GM12891 (cell line): Measurements from ENCODE around the gene CUBN.

Source experiments
- DNase-seq: peaks from one replicate; pipeline ENCODE4 v3.0.0; 2011; ENCODE audit warnings: low spot score; ENCODE audit not compliant: insufficient read length
- FAIRE-seq: peaks from 2 replicates; lab custom pipeline; 2011; peaks lifted over from hg19 to GRCh38; lab: Jason Lieb, UNC
- PAX5 ChIP-seq: IDR thresholded peaks from 2 replicates; pipeline ENCODE4 v1.6.1; 2011; ENCODE audit warnings: low read length, moderate library complexity, mild to moderate bottlenecking; ENCODE audit not compliant: insufficient read depth, severe bottlenecking
- POLR2A ChIP-seq: IDR thresholded peaks from 2 replicates; pipeline ENCODE4 v1.6.1; 2011; ENCODE audit warnings: low read depth, low read length, control low read depth
- POLR2AphosphoS5 ChIP-seq: IDR thresholded peaks from 2 replicates; pipeline ENCODE4 v1.6.1; 2011; ENCODE audit warnings: low read depth, low read length, control low read depth
- POU2F2 ChIP-seq: IDR thresholded peaks from 2 replicates; pipeline ENCODE4 v1.6.1; 2011; ENCODE audit warnings: low read depth, mild to moderate bottlenecking, control low read depth, low read length, moderate library complexity
- SPI1 ChIP-seq: IDR thresholded peaks from 2 replicates; pipeline ENCODE4 v1.6.1; 2011; ENCODE audit warnings: low read depth, low read length, control low read depth
- TAF1 ChIP-seq: IDR thresholded peaks from 2 replicates; pipeline ENCODE4 v1.6.1; 2011; ENCODE audit warnings: low read depth, low read length, control low read depth

Gene CUBN

GRCh38 chr10:17077346-17077781, 52.2 kb downstream of the CUBN start:
- FAIRE-seq (no peak), DNase-seq (no peak)
- TF ChIP-seq PAX5 (no peak), SPI1 (no peak), POU2F2 (no peak), POLR2A (no peak), TAF1 (no peak), POLR2AphosphoS5 (no peak)

GRCh38 chr10:17076626-17077345, 52.8 kb downstream of the CUBN start:
- FAIRE-seq = no peak
- no peak for DNase-seq
- TF ChIP-seq SPI1 (no peak), POLR2A (no peak), PAX5 (no peak), POLR2AphosphoS5 (no peak), POU2F2 (no peak), TAF1 (no peak)

GRCh38 chr10:17075533-17076359, 53.9 kb downstream of the CUBN start:
- no peak for TF ChIP-seq TAF1
- TF ChIP-seq POLR2AphosphoS5 = no peak
- TF ChIP-seq POU2F2 = no peak
- TF ChIP-seq POLR2A = no peak
- TF ChIP-seq PAX5 = no peak
- no peak for TF ChIP-seq SPI1
- FAIRE-seq (no peak), DNase-seq (no peak)

GRCh38 chr10:17074541-17074847, 55.1 kb downstream of the CUBN start:
- TF ChIP-seq POLR2AphosphoS5 (no peak), SPI1 (no peak), PAX5 (no peak), TAF1 (no peak), POLR2A (no peak), POU2F2 (no peak)
- FAIRE-seq = no peak
- DNase-seq = no peak

GRCh38 chr10:17073725-17074540, 55.7 kb downstream of the CUBN start:
- no peak for FAIRE-seq
- DNase-seq = no peak
- TF ChIP-seq SPI1 = no peak
- no peak for TF ChIP-seq PAX5
- TF ChIP-seq POU2F2 = no peak
- TF ChIP-seq POLR2AphosphoS5 = no peak
- no peak for TF ChIP-seq POLR2A
- no peak for TF ChIP-seq TAF1

- TF ChIP-seq PAX5 (no peak), TAF1 (no peak), SPI1 (no peak), POU2F2 (no peak), POLR2A (no peak), POLR2AphosphoS5 (no peak)
- no peak for FAIRE-seq
Measured at GRCh38 chr10:17068953-17069352, 60.7 kb downstream of the CUBN start.

GRCh38 chr10:17067376-17068264, 62.0 kb downstream of the CUBN start:
- DNase-seq = no peak
- no peak for FAIRE-seq
- no peak for TF ChIP-seq SPI1
- TF ChIP-seq PAX5 = no peak
- TF ChIP-seq TAF1 = no peak
- no peak for TF ChIP-seq POU2F2
- TF ChIP-seq POLR2AphosphoS5 = no peak
- TF ChIP-seq POLR2A = no peak

More at GRCh38 chr10:17068953-17069352, 60.7 kb downstream of the CUBN start:
- no peak for DNase-seq

GRCh38 chr10:17066807-17067206, 62.8 kb downstream of the CUBN start:
- no peak for FAIRE-seq
- TF ChIP-seq POLR2AphosphoS5 = no peak
- TF ChIP-seq TAF1 = no peak
- TF ChIP-seq POU2F2 = no peak
- TF ChIP-seq SPI1 = no peak
- no peak for TF ChIP-seq POLR2A
- no peak for TF ChIP-seq PAX5
- no peak for DNase-seq

GRCh38 chr10:17066000-17066399, 63.6 kb downstream of the CUBN start:
- no peak for FAIRE-seq
- TF ChIP-seq PAX5 (no peak), SPI1 (no peak), POU2F2 (no peak), POLR2A (no peak), TAF1 (no peak), POLR2AphosphoS5 (no peak)
- no peak for DNase-seq
